Islet precursor cell (in vitro differentiated cells): ENCODE results near the gene CLEC2B.

Source experiments
- DNase-seq: peaks from one replicate; pipeline ENCODE4 v3.0.0-alpha.2; 2018

CLEC2B gene

GRCh38 chr12:9868311-9868801 lies 798 bp downstream of the CLEC2B start:
- DNase-seq, result no peak

GRCh38 chr12:9867531-9867930 lies 1.6 kb downstream of the CLEC2B start:
- no peak for DNase-seq

- DNase-seq, result no peak
Observed at GRCh38 chr12:9866860-9867269, 2.3 kb downstream of the CLEC2B start.

- no peak for DNase-seq
Observed at GRCh38 chr12:9864913-9865675, 4.1 kb downstream of the CLEC2B start.

- no peak for DNase-seq
Observed at GRCh38 chr12:9858135-9858534, 11.0 kb downstream of the CLEC2B start.

DNA sequence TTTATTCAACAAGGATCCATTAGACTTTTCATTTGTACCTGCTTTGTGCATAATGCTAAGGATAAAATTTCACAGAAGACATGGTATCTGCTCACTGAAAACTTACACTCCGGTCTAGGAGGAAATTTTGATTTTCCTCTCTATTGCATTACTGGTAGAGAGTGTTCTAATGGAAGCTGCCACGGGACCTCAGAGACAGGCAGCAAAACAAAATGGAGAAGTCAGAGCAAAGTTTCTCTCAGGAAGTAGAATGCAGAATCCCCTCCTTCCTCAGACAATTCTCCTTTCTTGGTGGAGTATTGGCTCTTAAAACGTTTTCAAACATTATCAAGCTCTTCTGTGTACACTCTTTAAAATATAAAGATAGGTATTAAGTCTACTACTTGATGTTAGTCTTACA lies 12.3 kb downstream of the CLEC2B start:
- DNase-seq, result no peak

- DNase-seq, result no peak
Observed at GRCh38 chr12:9856151-9856550, 13.0 kb downstream of the CLEC2B start.

GRCh38 chr12:9851927-9852326 lies 17.2 kb downstream of the CLEC2B start:
- no peak for DNase-seq

DNA sequence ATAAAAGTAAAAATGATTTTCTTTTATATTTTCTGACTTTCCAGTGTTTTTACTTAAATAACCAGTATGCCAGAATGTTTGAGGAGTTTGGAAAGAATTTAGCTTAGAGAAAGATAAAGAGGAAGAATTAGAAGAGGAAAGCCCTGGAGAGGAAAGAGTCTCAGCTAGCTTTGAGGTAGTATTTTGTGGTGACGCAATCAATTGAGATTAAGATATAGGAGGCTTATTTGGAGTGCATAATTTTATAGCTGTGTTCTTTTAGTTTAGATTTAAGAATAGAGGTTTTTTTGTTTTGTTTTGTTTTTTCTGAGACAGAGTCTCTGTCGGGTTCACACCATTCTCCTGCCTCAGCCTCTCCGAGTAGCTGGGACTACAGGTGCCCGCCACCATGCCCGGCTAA lies 18.1 kb downstream of the CLEC2B start:
- no peak for DNase-seq

GRCh38 chr12:9848899-9849298 lies 20.3 kb downstream of the CLEC2B start:
- no peak for DNase-seq

DNA sequence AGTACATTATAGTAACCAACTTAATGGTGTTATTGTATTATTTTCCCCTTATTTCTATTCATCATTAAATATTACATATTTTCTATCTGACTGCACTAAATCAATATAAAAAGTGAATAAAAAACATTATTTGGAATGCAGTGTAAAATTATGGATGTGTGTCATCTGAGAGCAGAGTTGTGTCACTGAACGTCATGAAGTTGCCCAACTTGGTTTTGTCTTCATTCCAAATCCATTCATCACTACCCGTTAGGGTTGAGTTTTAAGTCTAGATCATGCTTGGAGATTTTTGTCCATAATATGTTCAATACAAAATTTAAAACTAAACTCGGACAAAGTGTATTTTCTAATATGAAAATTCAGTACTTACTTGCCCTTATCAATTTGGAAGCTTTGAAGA lies 25.7 kb downstream of the CLEC2B start:
- DNase-seq, result no peak

DNA sequence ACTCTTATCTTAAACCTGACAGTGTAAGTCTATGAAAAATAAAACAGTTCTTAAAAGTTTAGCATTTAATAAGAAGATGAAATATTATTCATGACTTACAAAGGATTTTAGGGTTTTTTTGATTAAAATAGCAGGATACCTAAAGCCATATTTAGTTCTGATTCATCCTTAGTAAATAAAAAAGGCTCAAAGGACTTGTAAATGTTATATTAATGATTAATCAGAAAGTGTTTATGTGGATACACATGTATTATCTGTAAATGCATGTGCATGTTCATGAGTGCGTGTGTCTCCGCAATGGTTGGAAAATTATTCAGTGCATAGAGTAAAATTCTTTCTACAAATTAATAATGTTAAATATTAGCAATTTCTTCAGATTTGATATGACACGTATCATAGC lies 37.4 kb downstream of the CLEC2B start:
- DNase-seq, result no peak

DNA sequence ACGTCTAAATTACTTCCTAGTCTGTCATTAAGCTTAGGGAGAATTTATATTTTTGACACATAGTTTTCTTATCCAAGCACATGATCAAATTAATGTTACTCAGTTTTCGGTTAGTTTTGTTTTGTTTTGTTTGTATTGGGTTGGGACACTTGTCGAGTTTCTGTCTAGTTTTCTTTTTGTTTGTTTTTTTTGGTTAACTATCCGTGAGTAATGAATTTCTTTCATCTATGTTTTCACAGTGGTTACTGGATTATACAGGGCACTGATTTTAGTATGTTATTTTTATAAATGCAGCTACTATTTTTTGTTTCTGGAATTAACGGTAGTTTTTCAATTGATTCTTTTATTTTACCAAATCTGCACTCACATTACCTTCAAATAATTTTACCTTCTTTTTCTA lies 39.2 kb downstream of the CLEC2B start:
- DNase-seq, result no peak

- DNase-seq, result no peak
Observed at GRCh38 chr12:9829483-9829882, 39.7 kb downstream of the CLEC2B start.

DNA sequence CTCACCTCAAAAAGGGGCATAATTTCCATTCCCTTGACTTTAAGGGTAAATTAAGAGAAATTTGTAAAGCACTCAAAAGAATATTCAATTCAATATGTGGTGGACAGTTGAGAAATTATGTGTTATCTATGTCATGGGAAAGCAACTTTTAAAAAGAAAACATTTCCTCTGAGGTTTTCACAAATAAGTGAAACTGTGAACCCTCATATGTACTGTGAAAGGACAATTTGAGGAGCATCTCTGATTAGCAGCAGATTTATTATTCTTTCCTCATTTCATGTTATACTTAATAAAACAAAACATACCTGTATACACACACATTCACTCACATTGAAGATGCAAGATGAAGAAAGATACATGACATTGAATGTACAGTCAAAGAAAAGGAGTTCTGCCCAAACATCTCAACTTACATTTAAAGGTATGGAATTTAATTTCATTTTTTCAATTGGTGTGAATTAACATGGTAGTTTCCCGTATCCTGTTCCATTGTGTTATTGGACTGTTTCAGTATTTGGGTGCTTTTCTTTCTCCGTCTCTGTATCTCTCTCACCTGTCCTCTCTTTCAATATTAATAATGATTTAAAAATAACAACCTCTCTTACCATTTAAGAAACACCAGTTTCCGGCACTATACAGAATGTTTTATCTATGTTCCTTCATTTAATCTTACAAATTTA lies 41.8 kb downstream of the CLEC2B start, which contains the start of gene KLRF1:
Gene KLRF1 (plus strand): TSS at position 273 of the 680 bp plus-strand sequence. CDS start 64 bp downstream, at position 337.
- DNase-seq, result no peak

DNA sequence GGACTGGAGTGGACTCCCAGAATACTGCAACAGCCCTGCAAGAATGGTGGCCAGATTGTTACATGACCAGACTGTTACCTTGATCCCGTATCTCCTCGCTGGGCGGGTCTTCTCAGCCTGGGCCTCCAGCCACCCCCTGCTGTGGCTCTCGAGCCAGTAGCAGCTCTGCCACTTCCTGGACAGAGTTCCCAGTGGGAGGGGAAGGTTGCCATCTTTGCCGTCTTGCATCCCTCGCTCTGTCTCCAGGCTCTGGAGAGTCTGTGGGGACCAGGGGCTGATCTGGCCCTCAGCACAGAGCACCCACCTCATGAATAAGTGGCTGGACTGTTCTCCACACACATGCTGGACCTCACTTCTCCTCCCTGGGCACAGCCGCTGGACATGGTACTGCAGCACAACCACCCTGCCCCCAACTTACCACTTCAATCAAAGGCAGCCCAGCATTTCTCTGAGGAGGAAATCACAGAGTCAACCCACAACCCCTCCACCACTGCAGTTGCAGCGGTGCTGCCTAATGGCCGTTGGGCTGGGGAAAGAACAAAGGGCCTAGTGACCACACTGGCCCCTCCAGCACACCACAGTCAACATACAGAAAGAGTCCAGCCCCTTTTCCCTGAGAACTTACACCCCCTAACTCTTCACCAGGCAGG lies 48.7 kb downstream of the CLEC2B start:
- DNase-seq, result no peak

DNA sequence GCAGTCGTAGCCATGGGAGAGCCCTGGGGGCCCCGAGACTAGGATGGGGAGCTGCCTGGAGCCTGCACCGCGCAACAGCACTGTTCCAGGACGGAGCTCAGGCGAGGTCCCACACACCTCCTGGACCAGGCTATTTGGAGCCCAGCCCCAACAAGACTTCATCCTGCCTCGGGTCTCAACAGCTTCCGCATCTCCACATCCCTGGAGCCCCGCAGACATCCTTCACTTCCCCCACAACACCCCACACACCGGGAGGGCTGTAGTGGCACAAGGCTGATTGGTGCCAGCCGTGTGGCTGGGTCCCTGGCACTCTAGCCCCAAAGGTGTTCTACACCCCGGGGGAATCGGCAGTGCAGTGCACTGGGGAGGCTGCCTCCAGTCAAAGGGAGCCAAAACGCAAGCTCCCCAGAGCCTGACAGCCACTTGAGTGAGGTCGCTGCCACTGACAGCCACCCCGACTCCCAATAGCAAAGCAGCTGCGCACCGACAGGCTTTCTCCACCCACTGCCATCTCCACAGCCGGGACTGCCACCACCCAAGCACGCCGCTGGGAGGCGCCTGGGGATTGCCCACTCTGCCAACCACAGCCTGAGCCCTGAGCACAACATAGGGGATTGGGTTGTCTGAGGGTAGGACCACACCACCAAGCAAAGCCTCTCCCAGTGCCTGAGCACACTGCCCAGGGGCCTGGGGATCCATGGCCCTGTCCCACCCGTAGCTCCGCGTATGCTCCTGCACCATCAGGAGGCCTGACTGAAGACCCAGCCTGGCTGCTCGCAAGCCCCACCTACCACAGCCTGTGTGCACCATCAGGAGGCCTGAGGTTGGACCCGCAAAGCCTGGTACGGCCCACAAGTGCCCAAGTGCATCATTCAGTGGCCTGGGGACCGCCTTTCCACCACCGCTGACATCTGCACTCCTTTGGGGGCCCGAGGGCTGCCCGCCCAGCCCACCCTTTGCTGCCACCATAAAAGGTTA lies 55.0 kb downstream of the CLEC2B start:
- DNase-seq, result peak; percentile 95

GRCh38 chr12:9811621-9812020 lies 57.5 kb downstream of the CLEC2B start:
- DNase-seq, result no peak

GRCh38 chr12:9810671-9811070 lies 58.5 kb downstream of the CLEC2B start:
- DNase-seq, result no peak

DNA sequence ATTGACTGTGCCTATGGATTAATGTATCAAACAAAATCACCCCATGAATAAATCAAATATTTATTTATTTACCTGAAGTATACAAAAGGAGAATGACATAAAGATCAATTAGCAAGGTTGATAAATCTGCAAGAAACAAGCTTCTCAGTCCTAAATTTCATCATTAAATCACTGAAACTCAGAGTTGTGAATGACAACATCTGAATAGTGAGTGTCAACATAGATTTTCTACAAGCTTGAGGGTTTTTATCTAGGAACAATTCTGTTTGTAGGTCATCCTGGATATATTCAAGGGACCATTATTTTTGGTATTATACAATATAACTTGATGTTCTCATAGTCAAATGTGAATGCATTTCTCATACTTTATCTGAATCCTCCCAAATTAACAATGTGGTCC lies 59.3 kb downstream of the CLEC2B start:
- DNase-seq, result no peak

DNA sequence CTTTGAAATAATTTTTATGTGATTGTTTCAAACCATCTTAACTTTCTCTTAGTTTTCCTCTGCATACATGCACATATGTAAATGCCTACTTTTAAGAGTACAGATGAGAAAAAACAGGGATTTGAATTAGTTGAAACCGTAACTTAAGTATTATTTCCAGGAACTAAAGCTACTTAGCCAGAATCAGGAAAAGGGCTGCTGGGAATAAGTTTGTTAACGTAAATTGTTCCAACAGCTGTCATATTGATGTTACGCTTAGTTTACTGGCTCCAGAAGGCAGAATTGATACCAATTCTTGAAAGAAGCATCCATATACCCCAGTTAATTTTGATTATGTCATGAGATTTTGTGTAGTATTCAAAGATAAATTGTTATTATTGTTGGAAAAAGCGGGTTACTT lies 59.8 kb downstream of the CLEC2B start:
- no peak for DNase-seq

- DNase-seq, result no peak
Observed at GRCh38 chr12:9808504-9808903, 60.6 kb downstream of the CLEC2B start.

DNA sequence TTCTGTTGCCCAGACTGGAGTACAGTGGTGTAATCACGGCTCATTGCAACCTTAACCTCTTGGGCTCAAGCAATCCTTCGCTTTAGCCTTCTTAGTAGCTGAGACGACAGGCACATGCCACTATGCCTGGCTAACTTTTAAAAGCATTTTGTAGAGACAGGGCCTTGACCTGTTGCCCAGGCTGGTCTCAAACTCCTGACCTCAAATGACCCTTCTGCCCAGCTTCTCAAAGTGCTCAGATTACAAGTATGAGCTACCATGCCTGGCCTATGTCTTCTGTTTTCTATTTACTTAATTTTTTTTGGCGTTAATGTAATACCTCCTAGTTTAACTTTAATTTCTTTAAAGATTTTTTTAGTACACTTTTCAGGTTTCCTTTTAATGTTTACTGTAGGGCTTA lies 62.4 kb downstream of the CLEC2B start:
- no peak for DNase-seq
